ENCODE measurements around the gene FGF13. TPM values are rescaled to one million over a fixed set of nuclear protein-coding genes. Genes with fewer than 3 reads are reported as not detected.
A peak's percentile ranks its signal among the peaks of the same experiment; 100 is the strongest.

Gene FGF13
- total and polyA plus RNA-seq, 7 donors, result 1.4 to 15.0 (median 9.6) TPM

- intact Hi-C loops (cut with DNase I), result no loop called here
- Histone ChIP-seq H3K4me1 (no peaks in the 10 kb centered on the region), H3K9me3 (no peaks in the 10 kb centered on the region), H3K36me3 (no peaks in the 10 kb centered on the region), H3K4me3 (no peak overlapping the region), H3K27ac (no peak overlapping the region), H3K27me3 (no peaks in the 10 kb centered on the region)
- TF ChIP-seq POLR2A (IDR thresholded peaks at IDR 0.05) (no peak), CTCF (IDR thresholded peaks at IDR 0.05) (no peak), EP300 (IDR thresholded peaks at IDR 0.05) (no peak), POLR2AphosphoS5 (IDR thresholded peaks at IDR 0.05) (no peak)
- 20 to 58% methylated on average over 2 of the region's 2 CpGs for WGBS, 2 donors
- no peak for DNase-seq
These were observed 3.2 kb downstream of the FGF13 start for GRCh38 chrX:138708268-138708667.

- no peak for DNase-seq
- H3K4me3 ChIP-seq, result no peak overlapping the region
- H3K4me1 ChIP-seq, result no peaks in the 10 kb centered on the region
- H3K9me3 ChIP-seq, result no peaks in the 10 kb centered on the region
- H3K36me3 ChIP-seq, result no peaks in the 10 kb centered on the region
- no peaks in the 10 kb centered on the region for H3K27me3 ChIP-seq
- 81 to 91% methylated on average over 4 of the region's 4 CpGs for WGBS, 2 donors
- TF ChIP-seq EP300 (IDR thresholded peaks at IDR 0.05) (no peak), POLR2A (IDR thresholded peaks at IDR 0.05) (no peak), POLR2AphosphoS5 (IDR thresholded peaks at IDR 0.05) (no peak)
- H3K27ac ChIP-seq, result no peak overlapping the region
- intact Hi-C loops (cut with DNase I), result no loop called here
These were observed 6.9 kb downstream of the FGF13 start for GRCh38 chrX:138704596-138704995.

GRCh38 chrX:138704101-138704500 lies 7.4 kb downstream of the FGF13 start:
- DNase-seq, result no peak
- no peak overlapping the region for H3K27ac ChIP-seq
- TF ChIP-seq POLR2AphosphoS5 (IDR thresholded peaks at IDR 0.05) (no peak), CTCF (IDR thresholded peaks at IDR 0.05) (no peak)
- no peak overlapping the region for H3K4me3 ChIP-seq
- intact Hi-C loops (cut with DNase I), result no loop called here
- H3K36me3 ChIP-seq, result no peaks in the 10 kb centered on the region
- H3K27me3 ChIP-seq, result no peaks in the 10 kb centered on the region
- H3K9me3 ChIP-seq, result no peaks in the 10 kb centered on the region
- H3K4me1 ChIP-seq, result no peaks in the 10 kb centered on the region
- 42 to 69% methylated on average over 3 of the region's 3 CpGs for WGBS, 2 donors

GRCh38 chrX:138692591-138692990 lies 18.9 kb downstream of the FGF13 start:
- H3K36me3 ChIP-seq, result no peaks in the 10 kb centered on the region
- no peak for TF ChIP-seq POLR2AphosphoS5 (IDR thresholded peaks at IDR 0.05)
- TF ChIP-seq CTCF (IDR thresholded peaks at IDR 0.05), result no peak
- peaks cover 0 to 11% (median 0%) of the 10 kb centered on the region in 4 donors for H3K4me1 ChIP-seq
- intact Hi-C loops (cut with DNase I), result no loop called here
- WGBS, 2 donors, result 80 to 87% methylated on average over 1 of the region's 1 CpG
- H3K9me3 ChIP-seq, result no peaks in the 10 kb centered on the region
- no peaks in the 10 kb centered on the region for H3K27me3 ChIP-seq
- peak overlapping the region in 1 of 4 donors; percentile 62 for H3K27ac ChIP-seq
- no peak for DNase-seq
- no peak overlapping the region for H3K4me3 ChIP-seq

- DNase-seq, result no peak
- H3K27ac ChIP-seq, result peak overlapping the region; percentile 39 to 67 (median 51)
- intact Hi-C loops (cut with DNase I), result no loop called here
- H3K4me1 ChIP-seq, result peaks cover 0 to 11% (median 0%) of the 10 kb centered on the region in 4 donors
- no peak overlapping the region for H3K4me3 ChIP-seq
- H3K36me3 ChIP-seq, result no peaks in the 10 kb centered on the region
- H3K27me3 ChIP-seq, result no peaks in the 10 kb centered on the region
- 61 to 71% methylated on average over 4 of the region's 4 CpGs for WGBS, 2 donors
- no peaks in the 10 kb centered on the region for H3K9me3 ChIP-seq
- TF ChIP-seq EP300 (IDR thresholded peaks at IDR 0.05) (no peak), POLR2AphosphoS5 (IDR thresholded peaks at IDR 0.05) (no peak), CTCF (IDR thresholded peaks at IDR 0.05) (no peak), POLR2A (IDR thresholded peaks at IDR 0.05) (no peak)
These were observed 20.3 kb downstream of the FGF13 start for GRCh38 chrX:138691186-138691585.

Data from sigmoid colon (tissue), 7 donors.